Stimulated activated CD8-positive, alpha-beta memory T cell treated with anti-CD3 and anti-CD28 coated beads, Interleukin-15, amount 100 ng/mL, for 4 hours (primary cell): ENCODE measurements around the gene POLR1F.
"Not testable (repeated sequence)": the region's sequence is repeated elsewhere in the genome, so short reads cannot be mapped to it uniquely, and the experiment has no call there.

Experiments used
- DNase-seq, 2 donors: peaks; one replicate each; pipeline ENCODE4 v3.0.0-alpha.2; 2020; ENCODE audit warnings: low read depth in 2 of 2

POLR1F gene

GRCh38 chr7:19708397-19709248 is at the start of gene POLR1F:
POLR1F (minus strand) TSS chr7:19709037; CDS start chr7:19709016, 21 bp downstream.
- DNase-seq: peak; percentile 80 to 86

GRCh38 chr7:19754521-19755116 is 45.8 kb upstream of the POLR1F start:
- DNase-seq: no peak

- no peak for DNase-seq
Measured at GRCh38 chr7:19752020-19752419, 43.2 kb upstream of the POLR1F start.

GRCh38 chr7:19749658-19750057 is 40.8 kb upstream of the POLR1F start:
- no peak for DNase-seq

GRCh38 chr7:19747740-19748339 is 39.0 kb upstream of the POLR1F start:
- DNase-seq: no peak

- no peak for DNase-seq
Measured at GRCh38 chr7:19744075-19744474, 35.2 kb upstream of the POLR1F start.

- no peak for DNase-seq
Measured at GRCh38 chr7:19728716-19729115, 19.9 kb upstream of the POLR1F start.

- DNase-seq: no peak
Measured at GRCh38 chr7:19725770-19726169, 16.9 kb upstream of the POLR1F start.

- no peak for DNase-seq
Measured at GRCh38 chr7:19715499-19715898, 6.7 kb upstream of the POLR1F start.

- no peak for DNase-seq
Measured at GRCh38 chr7:19713676-19714075, 4.8 kb upstream of the POLR1F start.

GRCh38 chr7:19709249-19709578 is 377 bp upstream of the POLR1F start:
- DNase-seq: no peak

GRCh38 chr7:19707240-19707639 is 1.6 kb downstream of the POLR1F start:
- DNase-seq: no peak

GRCh38 chr7:19705663-19706062 is 3.2 kb downstream of the POLR1F start:
- DNase-seq: no peak

- DNase-seq: no peak
Measured at GRCh38 chr7:19701471-19701870, 7.4 kb downstream of the POLR1F start.

- DNase-seq: no peak
Measured at GRCh38 chr7:19700936-19701335, 7.9 kb downstream of the POLR1F start.

GRCh38 chr7:19698331-19698730 is 10.5 kb downstream of the POLR1F start:
- DNase-seq: no peak

GRCh38 chr7:19696926-19697325 is 11.9 kb downstream of the POLR1F start:
- DNase-seq: no peak

GRCh38 chr7:19692111-19692828 is 16.6 kb downstream of the POLR1F start:
- no peak for DNase-seq

GRCh38 chr7:19690736-19691135 is 18.1 kb downstream of the POLR1F start:
- DNase-seq: no peak

GRCh38 chr7:19689130-19689529 is 19.7 kb downstream of the POLR1F start:
- not testable (repeated sequence) for DNase-seq

GRCh38 chr7:19681596-19681995 is 27.2 kb downstream of the POLR1F start:
- no peak for DNase-seq

- DNase-seq: no peak
Measured at GRCh38 chr7:19677180-19677579, 31.7 kb downstream of the POLR1F start.
